Measurements from ENCODE around the gene KRTAP16-1. TPM values are rescaled to one million over a fixed set of nuclear protein-coding genes. Genes with fewer than 3 reads are reported as not detected.
"Not testable (repeated sequence)": the region's sequence is repeated elsewhere in the genome, so short reads cannot be mapped to it uniquely, and the experiment has no call there.

The KRTAP16-1 gene
- total RNA-seq, 2 donors from 2014 or later: not detected

GRCh38 chr17:41347869-41348760, 39.0 kb upstream of the KRTAP16-1 start:
- no peak for TF ChIP-seq CTCF (IDR thresholded peaks at IDR 0.05)
- Histone ChIP-seq H3K9ac (ENCODE audit: low read depth in 2 of 2, low read length in 2 of 2) (no peak overlapping the region), H3K27me3 (no peaks in the 10 kb centered on the region), H3K4me3 (no peak overlapping the region), H3K36me3 (no peaks in the 10 kb centered on the region), H3K4me1 (no peaks in the 10 kb centered on the region), H3K9me3 (no peaks in the 10 kb centered on the region), H3K27ac (no peak overlapping the region)
- intact Hi-C loops (cut with DNase I): no loop called here
- DNase-seq: no peak

GRCh38 chr17:41346421-41346820, 37.3 kb upstream of the KRTAP16-1 start:
- H3K9me3 ChIP-seq; H3K36me3 ChIP-seq; intact Hi-C loops (cut with DNase I); H3K27ac ChIP-seq; DNase-seq; H3K27me3 ChIP-seq; H3K4me3 ChIP-seq; H3K9ac ChIP-seq (ENCODE audit: low read depth in 2 of 2, low read length in 2 of 2); H3K4me1 ChIP-seq: not testable (repeated sequence)

- Histone ChIP-seq H3K9me3 (no peaks in the 10 kb centered on the region), H3K4me1 (no peaks in the 10 kb centered on the region), H3K36me3 (no peaks in the 10 kb centered on the region), H3K4me3 (no peak overlapping the region), H3K9ac (ENCODE audit: low read depth in 2 of 2, low read length in 2 of 2) (no peak overlapping the region), H3K27ac (no peak overlapping the region), H3K27me3 (no peaks in the 10 kb centered on the region)
- DNase-seq: no peak
- TF ChIP-seq CTCF (IDR thresholded peaks at IDR 0.05): no peak
- intact Hi-C loops (cut with DNase I): no loop called here
Measured at GRCh38 chr17:41345992-41346391, 36.9 kb upstream of the KRTAP16-1 start.

- no peak for DNase-seq
- H3K9ac ChIP-seq (ENCODE audit: low read depth in 2 of 2, low read length in 2 of 2): no peak overlapping the region
- intact Hi-C loops (cut with DNase I): no loop called here
- H3K27ac ChIP-seq: no peak overlapping the region
- no peaks in the 10 kb centered on the region for H3K9me3 ChIP-seq
- no peaks in the 10 kb centered on the region for H3K27me3 ChIP-seq
- H3K4me3 ChIP-seq: no peak overlapping the region
- TF ChIP-seq CTCF (IDR thresholded peaks at IDR 0.05): no peak
- H3K36me3 ChIP-seq: no peaks in the 10 kb centered on the region
- H3K4me1 ChIP-seq: no peaks in the 10 kb centered on the region
Measured at GRCh38 chr17:41343029-41343428, 33.9 kb upstream of the KRTAP16-1 start.

- H3K4me3 ChIP-seq: no peak overlapping the region
- no peak for TF ChIP-seq CTCF (IDR thresholded peaks at IDR 0.05)
- no peaks in the 10 kb centered on the region for H3K4me1 ChIP-seq
- no peak overlapping the region for H3K27ac ChIP-seq
- no peak for DNase-seq
- no peaks in the 10 kb centered on the region for H3K27me3 ChIP-seq
- intact Hi-C loops (cut with DNase I): no loop called here
- H3K9me3 ChIP-seq: no peaks in the 10 kb centered on the region
- no peaks in the 10 kb centered on the region for H3K36me3 ChIP-seq
- H3K9ac ChIP-seq (ENCODE audit: low read depth in 2 of 2, low read length in 2 of 2): no peak overlapping the region
Measured at GRCh38 chr17:41340934-41341861, 32.1 kb upstream of the KRTAP16-1 start.

Data from colonic mucosa (tissue), 4 donors.